ENCODE data around the gene MPV17L. TPM values are rescaled to one million over a fixed set of nuclear protein-coding genes. Genes with fewer than 3 reads are reported as not detected.

Gene MPV17L
- total RNA-seq, 2 donors from 2014 or later, result 7.9 to 9.7 TPM

GRCh38 chr16:15459791-15460190, 64.2 kb downstream of the MPV17L start:
- Histone ChIP-seq H3K36me3 (no peaks in the 10 kb centered on the region), H3K4me3 (no peak overlapping the region), H3K9ac (ENCODE audit: low read depth in 2 of 2, low read length in 2 of 2) (no peak overlapping the region), H3K27ac (no peak overlapping the region), H3K4me1 (no peaks in the 10 kb centered on the region), H3K27me3 (no peaks in the 10 kb centered on the region), H3K9me3 (no peaks in the 10 kb centered on the region)
- DNase-seq, result no peak
- no peak for TF ChIP-seq CTCF (IDR thresholded peaks at IDR 0.05)
- intact Hi-C loops (cut with DNase I), result loop anchor here (10.0 kb wide), 1 partner anchor 385 kb away; no protein-coding TSS in a partner anchor

- intact Hi-C loops (cut with DNase I), result loop anchor here (10.0 kb wide), 1 partner anchor 386 kb away; no protein-coding TSS in a partner anchor
- Histone ChIP-seq H3K36me3 (no peaks in the 10 kb centered on the region), H3K4me1 (no peaks in the 10 kb centered on the region), H3K27ac (no peak overlapping the region), H3K9me3 (no peaks in the 10 kb centered on the region), H3K27me3 (no peaks in the 10 kb centered on the region), H3K9ac (ENCODE audit: low read depth in 2 of 2, low read length in 2 of 2) (no peak overlapping the region), H3K4me3 (no peak overlapping the region)
- no peak for TF ChIP-seq CTCF (IDR thresholded peaks at IDR 0.05)
- DNase-seq, result no peak
These were observed 65.0 kb downstream of the MPV17L start for GRCh38 chr16:15460601-15461000.

- no peak overlapping the region for H3K4me3 ChIP-seq
- no peak for DNase-seq
- no peak overlapping the region for H3K9ac ChIP-seq (ENCODE audit: low read depth in 2 of 2, low read length in 2 of 2)
- H3K36me3 ChIP-seq, result no peaks in the 10 kb centered on the region
- no peak overlapping the region for H3K27ac ChIP-seq
- no peaks in the 10 kb centered on the region for H3K9me3 ChIP-seq
- intact Hi-C loops (cut with DNase I), result loop anchor here (10.0 kb wide), 1 partner anchor 387 kb away; no protein-coding TSS in a partner anchor
- no peaks in the 10 kb centered on the region for H3K27me3 ChIP-seq
- no peak for TF ChIP-seq CTCF (IDR thresholded peaks at IDR 0.05)
- H3K4me1 ChIP-seq, result no peaks in the 10 kb centered on the region
These were observed 65.8 kb downstream of the MPV17L start for GRCh38 chr16:15461376-15461775.

Other genes with a start within 250 kb of the MPV17L start
- gene NPIPA5, start 17.5 kb upstream of the MPV17L start, total RNA-seq, result 1 to 10 TPM; 2.4 to 6.6 TPM
- 1 to 10 TPM; 6.2 to 9.1 TPM for gene BMERB1, start 38.8 kb downstream of the MPV17L start, total RNA-seq
- 10 to 100 TPM; 53.0 to 71.6 TPM for gene MARF1, start 247.4 kb downstream of the MPV17L start, total RNA-seq